ENCODE measurements around the gene IL1RN. TPM values are rescaled to one million over a fixed set of nuclear protein-coding genes. Genes with fewer than 3 reads are reported as not detected.

IL1RN gene
- total and polyA plus RNA-seq, 2 of the 13 experiments (the other 11 are each of a cell fraction or from before 2014, with no cell fraction given), result 21.2 to 101 TPM

- TF ChIP-seq SIX1 (CRISPR knock-in tag; IDR thresholded peaks at IDR 0.05; ENCODE audit: borderline replicate concordance), result no peak
- TF ChIP-seq ZNF558 (CRISPR knock-in tag; IDR thresholded peaks at IDR 0.05; ENCODE audit: borderline replicate concordance), result no peak
- TF ChIP-seq ZNF597 (CRISPR knock-in tag; IDR thresholded peaks at IDR 0.05), result no peak
- TF ChIP-seq TBX2 (CRISPR knock-in tag; IDR thresholded peaks at IDR 0.05; ENCODE audit: borderline replicate concordance), result 0 out of 2 replicates have a peak, but pooled peaks have one; percentile 42
- no peak for TF ChIP-seq DMAP1 (CRISPR knock-in tag; IDR thresholded peaks at IDR 0.05)
- no peak for TF ChIP-seq FOXO1 (CRISPR knock-in tag; IDR thresholded peaks at IDR 0.05)
- no peak for TF ChIP-seq NFKB2 (CRISPR knock-in tag; IDR thresholded peaks at IDR 0.05; ENCODE audit: borderline replicate concordance)
- TF ChIP-seq SP5 (CRISPR knock-in tag; IDR thresholded peaks at IDR 0.05; ENCODE audit: borderline replicate concordance, low read depth), result no peak
- TF ChIP-seq ATF6 (CRISPR knock-in tag; conservative IDR thresholded peaks at IDR 0.05), result no peak
- TF ChIP-seq ZNF776 (CRISPR knock-in tag; IDR thresholded peaks at IDR 0.05), result no peak; the same call in 1 of the 2 replicates
- no peak for TF ChIP-seq ATF1 (CRISPR knock-in tag; IDR thresholded peaks at IDR 0.05)
- TF ChIP-seq ATF4 (CRISPR knock-in tag; IDR thresholded peaks at IDR 0.05), result no peak; a peak in 1 of 4 replicates
- TF ChIP-seq ZMYM2 (CRISPR knock-in tag; IDR thresholded peaks at IDR 0.05), result no peak
- TF ChIP-seq ZNF138 (CRISPR knock-in tag; IDR thresholded peaks at IDR 0.05; ENCODE audit: low read depth), result no peak
- TF ChIP-seq ZNF788 (CRISPR knock-in tag; IDR thresholded peaks at IDR 0.05; ENCODE audit: borderline replicate concordance), result no peak
- TF ChIP-seq FUBP1 (CRISPR knock-in tag; IDR thresholded peaks at IDR 0.05; ENCODE audit: borderline replicate concordance), result no peak
- 0 out of 2 replicates have a peak, but pooled peaks have one; percentile 12 for TF ChIP-seq IRF9 (CRISPR knock-in tag; IDR thresholded peaks at IDR 0.05; ENCODE audit: borderline replicate concordance)
- TF ChIP-seq ZNF180 (CRISPR knock-in tag; IDR thresholded peaks at IDR 0.05; ENCODE audit: borderline replicate concordance, low read depth), result no peak
- TF ChIP-seq SP140L (CRISPR knock-in tag; IDR thresholded peaks at IDR 0.05; ENCODE audit: borderline replicate concordance), result no peak
- TF ChIP-seq MTERF4 (CRISPR knock-in tag; IDR thresholded peaks at IDR 0.05), result peak; percentile 84; the same call in 1 of the 2 replicates
- no peak for TF ChIP-seq JUNB (CRISPR knock-in tag; IDR thresholded peaks at IDR 0.05; ENCODE audit: borderline replicate concordance)
Observed at GRCh38 chr2:113157118-113157896, 29.9 kb downstream of the IL1RN start (continued).
